HG02610 (cell line): Measurements from ENCODE around the gene CAMTA1.
"Not testable (repeated sequence)": the region's sequence is repeated elsewhere in the genome, so short reads cannot be mapped to it uniquely, and the experiment has no call there.

Experiments used
- ATAC-seq: cut with Tn5 transposase; IDR thresholded peaks from one replicate; pipeline ENCODE4 v1.9.1; 2021; ENCODE audit warnings: mild to moderate bottlenecking, moderate library complexity; ENCODE audit not compliant: unreplicated experiment

CAMTA1 gene, protein sequence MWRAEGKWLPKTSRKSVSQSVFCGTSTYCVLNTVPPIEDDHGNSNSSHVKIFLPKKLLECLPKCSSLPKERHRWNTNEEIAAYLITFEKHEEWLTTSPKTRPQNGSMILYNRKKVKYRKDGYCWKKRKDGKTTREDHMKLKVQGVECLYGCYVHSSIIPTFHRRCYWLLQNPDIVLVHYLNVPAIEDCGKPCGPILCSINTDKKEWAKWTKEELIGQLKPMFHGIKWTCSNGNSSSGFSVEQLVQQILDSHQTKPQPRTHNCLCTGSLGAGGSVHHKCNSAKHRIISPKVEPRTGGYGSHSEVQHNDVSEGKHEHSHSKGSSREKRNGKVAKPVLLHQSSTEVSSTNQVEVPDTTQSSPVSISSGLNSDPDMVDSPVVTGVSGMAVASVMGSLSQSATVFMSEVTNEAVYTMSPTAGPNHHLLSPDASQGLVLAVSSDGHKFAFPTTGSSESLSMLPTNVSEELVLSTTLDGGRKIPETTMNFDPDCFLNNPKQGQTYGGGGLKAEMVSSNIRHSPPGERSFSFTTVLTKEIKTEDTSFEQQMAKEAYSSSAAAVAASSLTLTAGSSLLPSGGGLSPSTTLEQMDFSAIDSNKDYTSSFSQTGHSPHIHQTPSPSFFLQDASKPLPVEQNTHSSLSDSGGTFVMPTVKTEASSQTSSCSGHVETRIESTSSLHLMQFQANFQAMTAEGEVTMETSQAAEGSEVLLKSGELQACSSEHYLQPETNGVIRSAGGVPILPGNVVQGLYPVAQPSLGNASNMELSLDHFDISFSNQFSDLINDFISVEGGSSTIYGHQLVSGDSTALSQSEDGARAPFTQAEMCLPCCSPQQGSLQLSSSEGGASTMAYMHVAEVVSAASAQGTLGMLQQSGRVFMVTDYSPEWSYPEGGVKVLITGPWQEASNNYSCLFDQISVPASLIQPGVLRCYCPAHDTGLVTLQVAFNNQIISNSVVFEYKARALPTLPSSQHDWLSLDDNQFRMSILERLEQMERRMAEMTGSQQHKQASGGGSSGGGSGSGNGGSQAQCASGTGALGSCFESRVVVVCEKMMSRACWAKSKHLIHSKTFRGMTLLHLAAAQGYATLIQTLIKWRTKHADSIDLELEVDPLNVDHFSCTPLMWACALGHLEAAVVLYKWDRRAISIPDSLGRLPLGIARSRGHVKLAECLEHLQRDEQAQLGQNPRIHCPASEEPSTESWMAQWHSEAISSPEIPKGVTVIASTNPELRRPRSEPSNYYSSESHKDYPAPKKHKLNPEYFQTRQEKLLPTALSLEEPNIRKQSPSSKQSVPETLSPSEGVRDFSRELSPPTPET (N-terminal part only)

DNA sequence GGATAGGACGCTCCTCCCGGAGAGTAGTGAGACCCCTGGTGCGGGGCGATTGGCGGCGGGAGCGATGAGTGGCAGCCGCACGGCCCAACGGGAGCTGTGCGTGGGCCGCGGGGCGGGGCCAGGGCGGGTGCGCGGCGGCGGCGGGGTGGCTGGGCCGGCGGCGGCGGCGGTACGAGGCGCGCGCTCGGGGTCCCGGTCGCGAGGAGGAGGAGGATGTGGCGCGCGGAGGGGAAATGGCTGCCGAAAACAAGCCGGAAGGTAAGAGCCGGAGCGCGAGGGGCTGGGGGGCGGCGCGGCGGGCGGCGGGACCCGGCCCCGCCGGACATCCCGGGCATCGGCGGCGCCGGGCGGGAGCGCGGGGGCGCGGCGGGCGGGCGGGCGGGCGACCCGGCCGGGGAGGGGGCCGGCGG, at the start of gene CAMTA1:
Gene CAMTA1, plus strand, starts transcription at position 137 of the 410 bp plus-strand sequence. Its CDS starts 77 bp downstream, at position 214.
- no peak for ATAC-seq

DNA sequence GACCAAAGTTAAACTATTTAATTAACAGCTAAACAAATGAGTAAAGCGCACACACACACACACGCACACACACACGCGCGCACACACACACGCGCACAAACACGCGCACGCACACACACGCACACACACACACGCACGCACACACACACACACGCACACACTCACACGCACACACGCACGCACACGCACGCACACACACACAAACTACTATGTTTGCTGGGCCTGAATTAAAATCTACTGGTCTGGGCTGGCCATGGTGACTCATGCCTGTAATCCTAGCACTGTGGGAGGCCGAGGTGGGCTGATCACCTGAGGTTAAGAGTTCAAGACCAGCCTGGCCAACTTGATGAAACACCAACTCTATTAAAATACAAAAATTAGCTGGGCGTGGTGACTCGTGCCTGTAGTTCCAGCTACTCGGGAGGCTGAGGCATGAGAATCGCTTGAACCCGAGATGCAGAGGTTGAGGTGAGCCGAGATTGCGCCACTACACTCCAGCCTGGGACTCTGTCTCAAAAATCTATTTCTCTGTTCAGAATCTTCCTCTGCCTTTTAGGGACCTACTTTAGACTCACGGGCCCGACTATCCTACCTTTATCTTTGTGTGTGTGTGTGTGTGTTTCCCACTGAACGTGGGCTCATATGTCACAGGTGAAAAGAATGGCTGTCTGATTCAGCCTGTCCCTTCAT, 46.1 kb upstream of the CAMTA1 start:
- no peak for ATAC-seq

DNA sequence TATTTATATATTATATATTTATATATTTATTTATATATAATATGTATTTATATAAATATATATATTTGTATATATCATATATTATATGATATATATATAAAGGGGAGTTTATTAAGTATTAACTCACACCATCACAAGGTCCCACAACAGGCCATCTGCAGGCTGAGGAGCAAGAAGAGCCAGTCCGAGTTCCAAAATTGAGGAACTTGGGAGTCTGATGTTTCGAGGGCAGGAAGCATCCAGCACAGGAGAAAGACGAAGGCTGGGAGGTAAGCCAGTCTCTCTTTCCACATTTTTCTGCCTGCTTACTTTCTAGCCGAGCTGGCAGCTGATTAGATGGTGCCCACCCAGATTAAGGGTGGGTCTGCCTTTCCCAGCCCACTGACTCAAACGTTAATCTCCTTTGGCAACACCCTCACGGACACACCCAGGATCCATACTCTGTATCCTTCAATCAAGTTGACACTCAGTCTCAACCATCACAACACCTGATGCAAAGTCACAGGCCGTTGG, 42.5 kb upstream of the CAMTA1 start:
- ATAC-seq, result not testable (repeated sequence)

DNA sequence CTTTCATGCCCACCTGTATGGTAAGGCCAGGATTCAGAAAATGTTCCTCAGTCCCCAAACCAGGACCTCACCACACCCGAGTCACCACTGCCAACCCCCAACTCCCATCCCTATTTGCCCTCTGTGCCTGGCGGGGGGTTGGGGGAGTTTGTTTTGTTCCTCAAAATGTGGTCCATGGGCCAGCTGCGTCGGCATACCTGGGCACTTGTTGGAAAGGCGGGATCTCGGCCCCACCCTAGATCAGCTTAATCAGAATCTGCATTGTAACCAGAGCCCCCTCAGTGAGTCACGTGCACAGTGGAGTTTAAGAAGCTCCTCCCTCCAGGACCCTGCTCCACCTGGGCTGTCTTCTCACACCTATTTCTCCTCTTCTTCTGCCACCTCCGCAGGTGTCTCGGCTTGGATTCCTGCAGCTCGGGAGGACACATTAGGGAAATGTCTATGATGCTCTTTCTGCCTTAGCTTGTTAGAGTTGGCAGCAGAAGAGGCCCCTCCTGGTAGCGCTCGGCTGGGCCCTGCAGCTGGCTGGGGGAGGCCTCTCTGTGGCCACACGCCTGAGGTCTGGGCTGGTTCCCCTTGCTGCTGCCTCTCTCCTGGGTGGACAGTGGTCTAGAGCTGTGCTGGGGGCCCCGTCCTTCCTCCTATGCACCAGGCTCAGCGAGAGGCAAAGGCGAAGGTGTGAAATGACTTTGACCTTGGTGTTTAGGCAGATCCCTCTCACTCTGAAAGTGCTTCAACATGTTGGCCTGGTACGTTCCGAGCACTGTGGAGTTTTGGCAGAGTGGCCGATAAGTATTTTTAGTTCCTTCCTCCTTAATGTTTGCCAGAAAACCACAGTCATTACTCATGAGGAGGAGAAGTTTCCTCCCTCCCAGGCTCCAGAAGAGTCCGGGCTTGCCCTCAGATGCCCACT, 41.8 kb upstream of the CAMTA1 start:
- no peak for ATAC-seq

DNA sequence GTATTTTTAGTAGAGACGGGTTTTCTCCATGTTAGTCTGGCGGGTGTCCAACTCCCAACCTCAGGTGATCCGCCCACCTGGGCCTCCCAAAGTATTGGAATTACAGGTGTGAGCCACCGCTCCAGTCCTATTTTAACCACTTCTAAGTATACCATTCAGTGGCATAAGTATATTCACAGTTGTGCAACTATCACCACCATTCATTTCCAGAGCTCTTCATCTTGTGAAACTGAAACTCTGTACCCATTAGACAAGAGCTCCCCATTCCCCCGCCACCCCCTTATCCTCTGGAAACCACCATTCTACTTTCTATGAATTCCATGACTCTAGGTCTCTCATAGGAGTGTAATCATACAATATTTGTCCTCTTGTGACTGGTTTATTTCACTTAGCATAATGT, 40.2 kb upstream of the CAMTA1 start:
- no peak for ATAC-seq

DNA sequence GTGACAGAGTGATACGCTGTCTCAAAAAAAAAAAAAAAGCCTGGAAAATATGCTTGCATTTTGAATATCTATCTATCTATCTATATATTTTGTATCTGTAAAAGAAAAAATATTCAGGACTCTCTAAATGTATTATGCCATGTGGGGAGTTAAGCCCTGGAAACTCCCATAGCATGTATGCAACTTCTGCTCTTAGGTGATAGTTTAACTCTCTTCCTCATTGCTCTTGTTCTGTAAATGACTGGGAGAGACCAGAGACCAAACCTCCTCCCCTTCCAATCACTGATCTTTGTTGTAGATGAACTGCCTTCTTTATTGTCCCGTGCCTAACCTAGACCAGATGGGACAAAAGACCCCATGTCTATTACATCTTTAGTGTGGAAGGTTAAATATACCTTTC, 37.6 kb upstream of the CAMTA1 start:
- ATAC-seq, result no peak

DNA sequence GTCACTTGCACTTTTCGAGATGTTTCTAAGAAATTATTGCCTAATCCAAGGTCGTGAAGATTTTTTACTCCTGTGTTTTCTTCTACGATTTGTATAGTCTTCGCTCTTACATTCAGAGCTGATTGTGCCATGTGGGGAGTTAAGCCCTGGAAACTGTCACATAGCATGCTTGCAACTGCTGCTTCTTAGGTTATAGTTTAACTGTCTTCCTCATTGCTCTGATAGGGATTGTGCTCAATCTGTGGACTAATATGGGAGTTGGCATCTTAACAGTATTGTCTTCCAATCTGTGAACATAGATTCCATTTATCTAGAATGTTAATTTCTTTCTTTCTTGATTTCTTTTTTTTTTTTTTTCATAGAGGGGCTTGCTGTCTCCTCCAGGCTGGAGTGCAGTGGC, 34.8 kb upstream of the CAMTA1 start:
- ATAC-seq, result no peak

DNA sequence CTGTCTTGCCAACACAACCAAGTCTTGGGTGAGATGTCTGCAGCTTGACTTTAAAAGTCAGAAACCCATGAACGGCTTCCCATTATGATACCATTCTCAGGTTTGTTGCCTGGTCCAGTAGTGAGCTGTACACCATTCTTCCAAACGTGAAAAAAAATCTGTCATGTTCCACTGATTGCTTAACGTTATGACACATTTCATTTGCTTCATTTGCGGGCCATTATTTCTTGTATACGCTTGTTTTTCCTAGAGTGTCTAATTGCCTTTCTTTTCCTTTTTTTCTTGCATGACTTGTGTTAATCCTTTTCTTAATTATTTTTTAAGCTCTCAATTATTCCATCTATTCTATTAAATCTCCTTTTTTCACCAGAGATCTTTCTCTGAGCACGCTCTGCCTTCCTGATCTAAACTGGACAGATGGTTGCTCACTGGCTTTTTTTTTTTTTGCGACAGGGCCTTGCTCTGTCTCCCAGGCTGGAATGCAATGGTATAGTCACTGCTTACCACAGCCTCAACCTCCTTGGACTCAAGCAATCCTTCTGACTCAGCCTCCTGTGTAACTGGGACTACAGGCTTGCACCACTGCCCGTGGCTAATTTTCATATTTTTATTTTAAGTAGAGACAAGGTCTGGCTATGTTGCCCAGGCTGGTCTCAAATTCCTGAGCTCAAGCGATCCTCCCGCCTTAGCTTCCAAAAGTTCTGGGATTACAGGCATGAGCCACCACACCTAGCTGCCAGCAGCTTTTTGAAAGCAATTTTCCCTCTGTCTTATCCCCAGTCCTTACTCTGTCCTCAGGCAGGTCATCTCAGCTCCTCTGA, 31.7 kb upstream of the CAMTA1 start:
- ATAC-seq, result no peak

DNA sequence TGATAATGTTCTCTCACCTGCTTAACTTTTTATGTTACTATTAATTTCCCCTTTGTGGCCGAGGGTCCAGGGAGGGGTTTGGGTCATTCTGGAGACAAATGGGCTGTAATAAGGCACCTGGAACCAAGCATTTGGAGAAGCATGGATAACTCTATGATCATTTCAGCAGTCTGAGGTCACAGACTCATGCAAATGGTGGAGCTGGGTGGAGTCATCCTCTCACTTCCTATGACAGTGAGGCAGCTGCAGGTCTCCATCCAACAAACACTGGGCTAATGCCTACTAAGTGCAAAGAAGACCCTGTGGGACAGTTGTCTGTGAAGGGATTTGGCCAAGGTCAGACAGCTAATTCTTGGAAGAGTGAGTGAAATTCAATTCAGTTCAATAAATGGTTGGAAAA, 28.8 kb upstream of the CAMTA1 start:
- no peak for ATAC-seq

DNA sequence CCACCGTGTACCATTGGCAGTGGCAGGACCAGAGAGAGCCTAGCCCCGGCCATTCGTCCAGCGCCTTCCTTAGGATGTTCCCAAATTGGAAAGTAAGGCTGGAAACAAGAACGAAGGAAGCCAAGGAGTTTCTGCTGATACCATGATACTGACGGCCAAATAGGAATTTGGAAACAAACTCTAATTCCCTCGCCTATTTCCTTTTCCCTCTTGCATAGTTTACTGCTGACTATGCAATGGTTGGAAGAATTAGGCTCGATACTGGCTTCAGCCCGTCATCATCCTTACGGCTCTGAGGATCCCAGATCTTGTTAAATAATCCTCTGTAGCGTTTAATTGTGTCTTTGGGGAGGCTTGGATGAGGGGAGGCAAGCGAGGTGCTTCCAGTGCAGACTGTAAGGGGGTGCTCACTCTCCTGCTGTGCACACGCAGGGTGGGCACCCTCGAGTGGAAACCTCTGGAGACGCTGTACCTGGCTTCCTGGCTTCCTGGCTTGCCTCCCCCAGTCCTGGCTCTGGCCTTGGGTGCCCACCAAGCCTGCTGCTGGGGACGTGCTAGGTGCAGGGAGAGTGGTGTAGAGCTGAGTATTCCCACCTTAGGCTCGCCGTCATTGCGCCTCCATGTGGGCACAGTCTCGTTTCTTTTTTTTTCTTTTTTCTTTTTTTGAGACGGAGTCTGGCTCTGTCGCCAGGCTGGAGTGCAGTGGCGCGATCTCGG, 27.4 kb upstream of the CAMTA1 start:
- no peak for ATAC-seq

DNA sequence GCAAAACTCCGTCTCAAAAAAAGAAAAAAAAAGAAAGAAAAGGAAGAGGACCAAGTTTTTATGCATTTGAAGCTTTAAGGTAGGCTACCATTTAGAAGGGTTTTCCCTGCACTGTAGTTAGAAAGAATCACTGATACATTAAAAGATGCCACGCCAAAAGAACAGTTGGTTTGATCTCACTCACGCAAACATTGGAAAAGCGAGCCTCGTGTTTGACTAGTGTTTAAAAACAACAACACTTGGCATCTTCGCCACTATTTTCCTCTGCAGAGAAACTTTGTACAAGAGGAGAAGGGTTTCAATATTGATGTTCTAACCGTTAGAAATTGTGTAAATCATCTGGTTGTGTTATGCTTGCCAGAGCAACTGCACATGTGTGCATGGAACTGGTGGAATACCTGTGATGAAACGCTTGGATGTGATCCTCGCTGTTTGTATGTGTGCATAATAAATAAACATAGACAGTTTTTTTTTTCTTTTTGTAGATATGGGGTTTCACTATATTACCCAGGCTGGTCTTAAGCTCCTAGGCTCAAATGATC, 24.0 kb upstream of the CAMTA1 start:
- ATAC-seq, result no peak

DNA sequence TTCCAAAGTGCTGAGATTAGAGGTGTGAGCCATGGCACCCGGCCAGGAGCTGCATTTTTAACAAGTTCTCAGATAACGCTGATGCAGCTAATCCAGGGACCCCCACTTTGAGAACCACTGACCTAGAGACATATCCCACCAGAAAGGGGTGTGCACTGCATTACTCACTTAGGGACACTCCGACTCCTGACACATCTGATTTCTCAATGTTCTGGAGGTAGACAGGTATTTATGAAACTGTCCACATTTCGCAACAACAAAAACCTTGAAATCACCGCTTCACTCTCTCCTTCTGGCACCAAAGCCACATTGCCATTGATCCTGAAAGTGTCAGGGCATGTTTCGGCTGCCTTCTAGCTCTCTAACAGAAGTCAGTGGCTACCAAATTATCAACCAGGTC, 23.2 kb upstream of the CAMTA1 start:
- ATAC-seq, result no peak

DNA sequence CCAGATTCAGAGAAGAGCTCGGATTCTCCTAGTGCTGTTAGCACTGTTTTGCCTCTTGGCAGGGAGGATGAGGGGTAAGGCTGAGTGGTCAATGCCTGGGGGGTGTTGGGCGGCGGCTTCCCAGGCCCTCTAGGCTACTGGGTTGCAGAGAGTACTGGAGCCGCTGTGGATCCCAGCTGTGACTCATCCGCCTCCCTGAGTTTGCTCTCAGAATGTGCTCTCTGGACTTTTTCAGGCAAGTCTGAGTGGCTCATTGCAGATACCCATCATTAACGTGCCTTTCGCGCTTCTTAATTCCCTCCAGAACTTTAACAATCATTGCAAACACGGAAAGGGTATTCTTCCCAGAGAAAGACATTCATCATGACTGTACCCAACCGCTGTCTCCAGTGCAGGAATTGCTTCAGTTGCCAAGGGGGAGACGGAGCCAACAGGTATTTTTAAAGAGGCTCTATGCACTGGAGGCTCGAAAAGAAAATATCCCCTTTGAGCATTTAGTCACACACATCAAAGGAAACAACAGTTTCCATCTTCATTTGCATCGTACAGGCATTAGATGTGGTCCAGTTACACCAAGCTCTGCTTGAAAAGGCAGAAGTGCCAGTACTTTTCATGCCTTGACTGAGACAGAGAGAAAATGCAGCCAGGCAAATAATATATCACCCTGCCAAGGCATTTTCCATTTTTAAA, 14.4 kb upstream of the CAMTA1 start:
- ATAC-seq, result no peak

DNA sequence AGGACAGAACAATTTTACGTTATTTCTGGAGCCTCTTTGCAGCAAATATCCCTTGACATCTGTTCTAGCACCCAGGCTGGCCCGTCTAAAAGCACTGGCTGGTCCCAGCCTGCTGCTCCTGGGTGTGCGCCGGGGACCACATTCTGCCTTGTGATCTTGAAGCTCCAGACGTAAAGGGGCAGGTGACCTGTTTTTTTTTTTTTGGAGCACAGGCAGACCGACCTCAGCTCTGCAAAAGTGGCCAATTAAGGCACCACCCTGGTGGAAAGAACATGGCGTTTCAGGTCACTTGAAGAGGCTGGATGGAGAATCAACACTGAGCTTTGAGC, 13.8 kb upstream of the CAMTA1 start:
- ATAC-seq, result no peak

DNA sequence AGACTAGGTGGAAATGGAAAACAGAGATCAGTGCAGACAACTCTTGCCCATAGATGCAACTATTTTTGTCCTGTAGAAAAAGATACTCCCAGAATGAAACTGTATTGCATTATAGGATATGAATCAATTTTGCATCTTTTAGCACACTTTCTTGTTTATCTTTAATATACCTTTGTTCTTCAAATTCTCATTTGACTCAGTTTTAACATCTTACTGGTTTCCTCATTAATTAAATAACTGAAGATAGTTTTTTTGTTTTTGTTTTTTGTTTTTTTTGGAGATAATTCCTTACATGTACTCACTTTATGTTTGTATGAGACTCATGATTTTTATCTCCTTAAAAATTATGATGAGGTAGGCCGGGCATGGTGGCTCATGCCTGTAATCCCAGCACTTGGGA, 10.9 kb upstream of the CAMTA1 start:
- ATAC-seq, result no peak

DNA sequence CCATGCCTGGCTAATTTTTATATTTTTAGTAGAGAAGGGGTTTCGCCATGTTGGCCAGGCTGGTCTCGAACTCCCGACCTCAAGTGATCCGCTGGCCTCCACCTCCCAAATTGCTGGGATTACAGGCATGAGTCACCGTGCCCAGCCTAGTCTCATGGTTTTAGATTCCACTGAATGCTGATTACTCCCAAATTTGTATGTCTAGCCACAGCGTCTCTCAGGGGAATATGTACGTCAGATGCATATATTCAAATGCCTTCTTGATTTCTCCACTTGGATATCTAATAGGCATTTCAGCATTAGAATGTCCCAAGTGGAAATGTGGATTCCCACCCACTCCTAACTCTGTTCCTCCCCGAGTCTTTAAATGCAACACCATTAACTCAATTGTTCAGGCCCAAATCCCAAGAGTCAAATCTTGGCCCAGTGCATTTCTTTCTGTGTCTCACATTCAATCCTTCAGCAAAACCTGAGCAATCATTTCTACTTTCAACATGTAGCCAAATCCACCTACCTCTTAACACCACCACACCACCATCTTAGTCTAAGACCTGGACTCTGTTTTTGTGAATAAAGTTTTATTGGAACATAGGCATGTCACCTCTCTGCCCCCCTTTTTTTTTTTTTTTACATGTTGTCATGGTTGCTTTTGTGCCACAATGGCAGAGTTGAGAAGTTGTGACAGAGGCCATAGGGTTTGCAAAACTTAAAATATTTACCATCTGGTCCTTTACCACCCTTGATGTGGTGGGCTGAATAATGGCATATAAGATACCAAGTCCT, 9.8 kb upstream of the CAMTA1 start:
- ATAC-seq, result no peak
